DOHH2 (cell line): Measurements from ENCODE around the gene CALY.

Source experiments
- EZH2phosphoT487 ChIP-seq: fragments of 200-600 bp; sonication (generic); IDR thresholded peaks from 2 replicates; pipeline ENCODE4 v1.6.1; 2017; ENCODE audit warnings: borderline replicate concordance, mild to moderate bottlenecking, antibody characterized with exemption, low read length, moderate library complexity, mixed read lengths
- TF ChIP-seq, protein P1 (sequence below): fragments of 200-600 bp; sonication (generic); IDR thresholded peaks from one replicate; pipeline ENCODE4 v1.5.1; 2014; ENCODE audit warnings: antibody characterized with exemption, mild to moderate bottlenecking, low read depth, low read length; ENCODE audit not compliant: poor library complexity, severe bottlenecking

GRCh38 chr10:133329491-133330202 is 7.0 kb downstream of the CALY start:
- TF ChIP-seq, protein P1, sequence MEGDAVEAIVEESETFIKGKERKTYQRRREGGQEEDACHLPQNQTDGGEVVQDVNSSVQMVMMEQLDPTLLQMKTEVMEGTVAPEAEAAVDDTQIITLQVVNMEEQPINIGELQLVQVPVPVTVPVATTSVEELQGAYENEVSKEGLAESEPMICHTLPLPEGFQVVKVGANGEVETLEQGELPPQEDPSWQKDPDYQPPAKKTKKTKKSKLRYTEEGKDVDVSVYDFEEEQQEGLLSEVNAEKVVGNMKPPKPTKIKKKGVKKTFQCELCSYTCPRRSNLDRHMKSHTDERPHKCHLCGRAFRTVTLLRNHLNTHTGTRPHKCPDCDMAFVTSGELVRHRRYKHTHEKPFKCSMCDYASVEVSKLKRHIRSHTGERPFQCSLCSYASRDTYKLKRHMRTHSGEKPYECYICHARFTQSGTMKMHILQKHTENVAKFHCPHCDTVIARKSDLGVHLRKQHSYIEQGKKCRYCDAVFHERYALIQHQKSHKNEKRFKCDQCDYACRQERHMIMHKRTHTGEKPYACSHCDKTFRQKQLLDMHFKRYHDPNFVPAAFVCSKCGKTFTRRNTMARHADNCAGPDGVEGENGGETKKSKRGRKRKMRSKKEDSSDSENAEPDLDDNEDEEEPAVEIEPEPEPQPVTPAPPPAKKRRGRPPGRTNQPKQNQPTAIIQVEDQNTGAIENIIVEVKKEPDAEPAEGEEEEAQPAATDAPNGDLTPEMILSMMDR: peak; percentile 90
- no peak for TF ChIP-seq EZH2phosphoT487
